ENCODE measurements around the gene TMEM161B. TPM values are rescaled to one million over a fixed set of nuclear protein-coding genes. Genes with fewer than 3 reads are reported as not detected.

TMEM161B gene
- total and polyA plus RNA-seq, 2 donors (not counting 3 experiments of a cell fraction or from before 2014, with no cell fraction given): 5.3 to 11.6 TPM

Small RNA genes within 50 kb of the gene (small RNA-seq; reads per million reads assigned to genes)
- not detected for gene RNA5SP187 (ENCODE audit: insufficient read depth, insufficient read length, low read depth, low replicate concordance)

All from endothelial cell of umbilical vein (primary cell).